PC-3 (cell line): ENCODE results near the gene MACROD2. TPM values are rescaled to one million over a fixed set of nuclear protein-coding genes. Genes with fewer than 3 reads are reported as not detected.

Experiments used
- ATAC-seq: fragments of 200-7000 bp; cut with Tn5 transposase; 2 replicates; pipeline ENCODE4 v1.9.1; 2020; ENCODE audit warnings: mild to moderate bottlenecking, moderate library complexity
- BruUV-seq: library from RNA; stranded (reverse); fragments of 400-500 nt; replicated peaks from 2 replicates; lab custom pipeline; 2021; lab: Mats Ljungman, UMichigan
- CTCF ChIA-PET: fragments of 300-600 bp; sonication (Branson Sonifier 250); formaldehyde crosslinking; loops from one replicate; lab custom pipeline; 2022; ENCODE audit warnings: antibody characterized with exemption; lab: Charles Lee
- POLR2A ChIA-PET: fragments of 300-600 bp; sonication (Branson Sonifier 250); formaldehyde crosslinking; loops from one replicate; lab custom pipeline; 2022; ENCODE audit warnings: antibody characterized with exemption; ENCODE audit not compliant: unreplicated experiment; lab: Charles Lee
- DNase-seq: peaks from one replicate; pipeline ENCODE4 v3.0.0-alpha.2; 2015
- H2AFZ ChIP-seq: fragments of 300-600 bp; sonication (generic); 2 replicates; pipeline ENCODE4 v1.6.0; 2016; ENCODE audit warnings: antibody characterized with exemption, low read length
- H3F3A ChIP-seq: fragments of 300-600 bp; sonication (generic); one replicate; pipeline ENCODE4 v1.6.0; 2017; ENCODE audit warnings: antibody characterized with exemption, low read length, control low read depth, mild to moderate bottlenecking; ENCODE audit not compliant: unreplicated experiment
- H3K27ac ChIP-seq: fragments of 300-600 bp; sonication (generic); 2 replicates; pipeline ENCODE4 v1.5.1; 2016; ENCODE audit warnings: mild to moderate bottlenecking, low read length
- H3K27me3 ChIP-seq: fragments of 300-600 bp; sonication (generic); 2 replicates; pipeline ENCODE4 v1.6.1; 2016; ENCODE audit warnings: low read length, mixed read lengths
- H3K36me3 ChIP-seq: fragments of 300-600 bp; sonication (generic); 2 replicates; pipeline ENCODE4 v1.6.1; 2016; ENCODE audit warnings: low read depth, mixed run types, low read length, mixed read lengths
- H3K4me1 ChIP-seq: fragments of 300-600 bp; sonication (generic); 2 replicates; pipeline ENCODE4 v1.5.1; 2016; ENCODE audit warnings: low read length; ENCODE audit not compliant: insufficient read depth
- H3K4me2 ChIP-seq: fragments of 300-600 bp; sonication (generic); 2 replicates; pipeline ENCODE4 v1.6.0; 2016; ENCODE audit warnings: low read length
- H3K4me3 ChIP-seq: fragments of 300-600 bp; sonication (generic); 2 replicates; pipeline ENCODE4 v1.5.1; 2016; ENCODE audit warnings: mild to moderate bottlenecking, low read length, mixed read lengths
- H3K79me2 ChIP-seq: fragments of 300-600 bp; sonication (generic); 2 replicates; pipeline ENCODE4 v1.6.1; 2017; ENCODE audit warnings: low read length, mixed read lengths
- H3K9ac ChIP-seq: fragments of 300-600 bp; sonication (generic); 2 replicates; pipeline ENCODE4 v1.6.0; 2016; ENCODE audit warnings: mild to moderate bottlenecking, low read length
- H3K9me2 ChIP-seq: fragments of 300-600 bp; sonication (generic); replicated peaks from 2 replicates; pipeline ENCODE4 v1.6.1; 2016; ENCODE audit warnings: mixed run types, low read length, mixed read lengths
- H3K9me3 ChIP-seq: fragments of 300-600 bp; sonication (generic); 2 replicates; pipeline ENCODE4 v1.6.1; 2016; ENCODE audit warnings: low read length, mixed read lengths
- H4K20me1 ChIP-seq: fragments of 300-600 bp; sonication (generic); 2 replicates; pipeline ENCODE4 v1.6.1; 2016; ENCODE audit warnings: low read length, mixed read lengths
- CTCF ChIP-seq: fragments of 300-600 bp; sonication (generic); conservative IDR thresholded peaks from 2 replicates; pipeline ENCODE4 v1.5.1; 2017; ENCODE audit warnings: antibody characterized with exemption, low read depth, mild to moderate bottlenecking, low read length
- EZH2 ChIP-seq: fragments of 300-600 bp; sonication (generic); IDR thresholded peaks from one replicate; pipeline ENCODE4 v1.6.1; 2017; ENCODE audit warnings: antibody characterized with exemption, mild to moderate bottlenecking, low read length; ENCODE audit not compliant: unreplicated experiment
- EZH2phosphoT487 ChIP-seq: fragments of 300-600 bp; sonication (generic); IDR thresholded peaks from 2 replicates; pipeline ENCODE4 v1.6.1; 2018; ENCODE audit warnings: mild to moderate bottlenecking, antibody characterized with exemption, low read length, borderline replicate concordance
- intact Hi-C: fragments of 100-400 bp; cut with micrococcal nuclease; formaldehyde crosslinking; loops from 2 replicates; pipeline ENCODE4 v1.9.0; 2023
- total RNA-seq: library from RNA; depleted of rRNA; stranded (reverse); fragments of >200 nt; gene quantifications from 2 replicates; pipeline ENCODE4 v1.2.3, GENCODE V29; 2014

The MACROD2 gene
- total RNA-seq, 1 experiment from 2014 or later, result 3.1 TPM

GRCh38 chr20:14142964-14143627 lies 147.8 kb downstream of the MACROD2 start:
- Histone ChIP-seq H4K20me1 (no peaks in the 10 kb centered on the region), H2AFZ (no peak overlapping the region), H3K27ac (no peak overlapping the region), H3K4me3 (no peak overlapping the region), H3K4me2 (no peak overlapping the region), H3K9me2 (no peaks in the 10 kb centered on the region), H3K79me2 (no peaks in the 10 kb centered on the region), H3K27me3 (no peaks in the 10 kb centered on the region), H3K36me3 (no peaks in the 10 kb centered on the region), H3K4me1 (no peaks in the 10 kb centered on the region), H3K9me3 (no peaks in the 10 kb centered on the region), H3K9ac (no peak overlapping the region), H3F3A (no peaks in the 10 kb centered on the region)
- BruUV-seq, result no TSS peak
- intact Hi-C loops, result loop anchor here (1.0 to 2.0 kb wide), 2 partner anchors 122 to 194 kb away; partner anchors contain the start of gene FLRT3
- POLR2A ChIA-PET, result no interaction called here
- CTCF ChIA-PET, result interaction anchor here (0.8 kb wide), 1 partner anchor 1263 kb away, joined by 3 read pairs; no protein-coding TSS in a partner anchor
- TF ChIP-seq EZH2phosphoT487 (no peak), EZH2 (no peak), CTCF (no peak)
- ATAC-seq (no peak), DNase-seq (no peak)

GRCh38 chr20:14148042-14148441 lies 152.7 kb downstream of the MACROD2 start:
- H4K20me1 ChIP-seq, result no peaks in the 10 kb centered on the region
- no peaks in the 10 kb centered on the region for H3K79me2 ChIP-seq
- H3K36me3 ChIP-seq, result no peaks in the 10 kb centered on the region
- ChIA-PET CTCF (no interaction called here), POLR2A (no interaction called here)
- no peaks in the 10 kb centered on the region for H3K4me1 ChIP-seq
- H3K9me3 ChIP-seq, result no peaks in the 10 kb centered on the region
- DNase-seq (no peak), ATAC-seq (no peak)
- no peak overlapping the region for H2AFZ ChIP-seq
- H3K9me2 ChIP-seq, result no peaks in the 10 kb centered on the region
- H3K27me3 ChIP-seq, result no peaks in the 10 kb centered on the region
- no peaks in the 10 kb centered on the region for H3F3A ChIP-seq
- no peak for TF ChIP-seq CTCF
- no peak for TF ChIP-seq EZH2phosphoT487
- TF ChIP-seq EZH2, result no peak
- no peak overlapping the region for H3K4me2 ChIP-seq
- H3K4me3 ChIP-seq, result no peak overlapping the region
- no peak overlapping the region for H3K27ac ChIP-seq
- intact Hi-C loops, result no loop called here
- BruUV-seq, result no TSS peak
- no peak overlapping the region for H3K9ac ChIP-seq

- Histone ChIP-seq H3K4me2 (no peak overlapping the region), H3K79me2 (no peaks in the 10 kb centered on the region), H3K9me2 (no peaks in the 10 kb centered on the region), H3F3A (peaks cover 2% of the 10 kb centered on the region), H3K27me3 (no peaks in the 10 kb centered on the region), H3K4me1 (no peaks in the 10 kb centered on the region), H4K20me1 (no peaks in the 10 kb centered on the region), H3K27ac (no peak overlapping the region), H2AFZ (no peak overlapping the region), H3K9me3 (no peaks in the 10 kb centered on the region), H3K9ac (no peak overlapping the region), H3K4me3 (no peak overlapping the region), H3K36me3 (no peaks in the 10 kb centered on the region)
- ChIA-PET CTCF (no interaction called here), POLR2A (no interaction called here)
- no TSS peak for BruUV-seq
- DNase-seq (no peak), ATAC-seq (no peak)
- TF ChIP-seq EZH2, result no peak
- TF ChIP-seq EZH2phosphoT487, result no peak
- TF ChIP-seq CTCF, result no peak
- intact Hi-C loops, result no loop called here
These were observed 160.0 kb downstream of the MACROD2 start for GRCh38 chr20:14155361-14155760.
